Liver (tissue), 3 donors: ENCODE data around the gene DNM3.

Source experiments
- EGR1 ChIP-seq, 2 donors: IDR thresholded peaks; 2 replicates each; pipeline ENCODE4 v1.6.1; 2016 to 2018; ENCODE audit warnings: antibody characterized with exemption in 2 of 2, low read depth in 2 of 2
- FOXA1 ChIP-seq: IDR thresholded peaks from 2 replicates; pipeline ENCODE4 v1.6.1; 2016; ENCODE audit warnings: antibody characterized with exemption
- JUND ChIP-seq, 2 donors: IDR thresholded peaks; 2 replicates each; pipeline ENCODE4 v1.6.1; 2016; ENCODE audit warnings: antibody characterized with exemption in 2 of 2
- MAX ChIP-seq: IDR thresholded peaks from 2 replicates; pipeline ENCODE4 v1.6.1; 2016; ENCODE audit warnings: antibody characterized with exemption
- RAD21 ChIP-seq, 2 donors: IDR thresholded peaks; 2 replicates each; pipeline ENCODE4 v1.6.1; 2016; ENCODE audit warnings: antibody characterized with exemption in 2 of 2, mild to moderate bottlenecking in 2 of 2
- REST ChIP-seq: IDR thresholded peaks from 2 replicates; pipeline ENCODE4 v1.6.1; 2016; ENCODE audit warnings: antibody characterized with exemption, mild to moderate bottlenecking
- RXRA ChIP-seq, 2 donors: IDR thresholded peaks; 2 replicates each; pipeline ENCODE4 v1.6.1; 2017 to 2018; ENCODE audit warnings: antibody characterized with exemption in 2 of 2, mild to moderate bottlenecking in 1 of 2
- SP1 ChIP-seq: IDR thresholded peaks from 2 replicates; pipeline ENCODE4 v1.6.1; 2018; ENCODE audit warnings: antibody characterized with exemption, mild to moderate bottlenecking
- TAF1 ChIP-seq: conservative IDR thresholded peaks from 2 replicates; pipeline ENCODE4 v1.6.1; 2016; ENCODE audit warnings: antibody characterized with exemption, mild to moderate bottlenecking
- YY1 ChIP-seq: IDR thresholded peaks from 2 replicates; pipeline ENCODE4 v1.6.1; 2016; ENCODE audit warnings: antibody characterized with exemption, mild to moderate bottlenecking
- TF ChIP-seq, protein P1 (sequence below): fragments of 150-350 bp; IDR thresholded peaks from 2 replicates; pipeline ENCODE4 v1.5.1; 2017; ENCODE audit warnings: improper control_type of control experiment, low read depth, low read length; ENCODE audit not compliant: missing input control
- TF ChIP-seq, protein P2 (sequence below): IDR thresholded peaks from 2 replicates; pipeline ENCODE4 v1.6.1; 2016; ENCODE audit warnings: antibody characterized with exemption
- TF ChIP-seq, protein P3 (sequence below): IDR thresholded peaks from 2 replicates; pipeline ENCODE4 v1.6.1; 2016; ENCODE audit warnings: antibody characterized with exemption
- donor health status: healthy.
- donor health status: healthy.

- TF ChIP-seq YY1 (no peak), REST (no peak), RAD21 (IDR thresholded peaks at IDR 0.05) (no peak), MAX (no peak), SP1 (no peak), JUND (IDR thresholded peaks at IDR 0.05) (no peak), FOXA1 (no peak), TAF1 (no peak), EGR1 (IDR thresholded peaks at IDR 0.05; ENCODE audit: low read depth in 2 of 2) (no peak), RXRA (IDR thresholded peaks at IDR 0.05) (no peak)
- TF ChIP-seq, protein P1, sequence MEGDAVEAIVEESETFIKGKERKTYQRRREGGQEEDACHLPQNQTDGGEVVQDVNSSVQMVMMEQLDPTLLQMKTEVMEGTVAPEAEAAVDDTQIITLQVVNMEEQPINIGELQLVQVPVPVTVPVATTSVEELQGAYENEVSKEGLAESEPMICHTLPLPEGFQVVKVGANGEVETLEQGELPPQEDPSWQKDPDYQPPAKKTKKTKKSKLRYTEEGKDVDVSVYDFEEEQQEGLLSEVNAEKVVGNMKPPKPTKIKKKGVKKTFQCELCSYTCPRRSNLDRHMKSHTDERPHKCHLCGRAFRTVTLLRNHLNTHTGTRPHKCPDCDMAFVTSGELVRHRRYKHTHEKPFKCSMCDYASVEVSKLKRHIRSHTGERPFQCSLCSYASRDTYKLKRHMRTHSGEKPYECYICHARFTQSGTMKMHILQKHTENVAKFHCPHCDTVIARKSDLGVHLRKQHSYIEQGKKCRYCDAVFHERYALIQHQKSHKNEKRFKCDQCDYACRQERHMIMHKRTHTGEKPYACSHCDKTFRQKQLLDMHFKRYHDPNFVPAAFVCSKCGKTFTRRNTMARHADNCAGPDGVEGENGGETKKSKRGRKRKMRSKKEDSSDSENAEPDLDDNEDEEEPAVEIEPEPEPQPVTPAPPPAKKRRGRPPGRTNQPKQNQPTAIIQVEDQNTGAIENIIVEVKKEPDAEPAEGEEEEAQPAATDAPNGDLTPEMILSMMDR: no peak
- TF ChIP-seq, protein P2, sequence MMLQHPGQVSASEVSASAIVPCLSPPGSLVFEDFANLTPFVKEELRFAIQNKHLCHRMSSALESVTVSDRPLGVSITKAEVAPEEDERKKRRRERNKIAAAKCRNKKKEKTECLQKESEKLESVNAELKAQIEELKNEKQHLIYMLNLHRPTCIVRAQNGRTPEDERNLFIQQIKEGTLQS: no peak
- TF ChIP-seq, protein P3, sequence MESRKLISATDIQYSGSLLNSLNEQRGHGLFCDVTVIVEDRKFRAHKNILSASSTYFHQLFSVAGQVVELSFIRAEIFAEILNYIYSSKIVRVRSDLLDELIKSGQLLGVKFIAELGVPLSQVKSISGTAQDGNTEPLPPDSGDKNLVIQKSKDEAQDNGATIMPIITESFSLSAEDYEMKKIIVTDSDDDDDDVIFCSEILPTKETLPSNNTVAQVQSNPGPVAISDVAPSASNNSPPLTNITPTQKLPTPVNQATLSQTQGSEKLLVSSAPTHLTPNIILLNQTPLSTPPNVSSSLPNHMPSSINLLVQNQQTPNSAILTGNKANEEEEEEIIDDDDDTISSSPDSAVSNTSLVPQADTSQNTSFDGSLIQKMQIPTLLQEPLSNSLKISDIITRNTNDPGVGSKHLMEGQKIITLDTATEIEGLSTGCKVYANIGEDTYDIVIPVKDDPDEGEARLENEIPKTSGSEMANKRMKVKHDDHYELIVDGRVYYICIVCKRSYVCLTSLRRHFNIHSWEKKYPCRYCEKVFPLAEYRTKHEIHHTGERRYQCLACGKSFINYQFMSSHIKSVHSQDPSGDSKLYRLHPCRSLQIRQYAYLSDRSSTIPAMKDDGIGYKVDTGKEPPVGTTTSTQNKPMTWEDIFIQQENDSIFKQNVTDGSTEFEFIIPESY: no peak
These were observed 306.9 kb downstream of the DNM3 start for GRCh38 chr1:172148213-172148612.
